ENCODE measurements around the gene KLHL10. TPM values are rescaled to one million over a fixed set of nuclear protein-coding genes. Genes with fewer than 3 reads are reported as not detected.
A peak's percentile ranks its signal among the peaks of the same experiment; 100 is the strongest.

The KLHL10 gene
- total RNA-seq, 3 donors from 2014 or later: 0.73 TPM; not detected in 2

DNA sequence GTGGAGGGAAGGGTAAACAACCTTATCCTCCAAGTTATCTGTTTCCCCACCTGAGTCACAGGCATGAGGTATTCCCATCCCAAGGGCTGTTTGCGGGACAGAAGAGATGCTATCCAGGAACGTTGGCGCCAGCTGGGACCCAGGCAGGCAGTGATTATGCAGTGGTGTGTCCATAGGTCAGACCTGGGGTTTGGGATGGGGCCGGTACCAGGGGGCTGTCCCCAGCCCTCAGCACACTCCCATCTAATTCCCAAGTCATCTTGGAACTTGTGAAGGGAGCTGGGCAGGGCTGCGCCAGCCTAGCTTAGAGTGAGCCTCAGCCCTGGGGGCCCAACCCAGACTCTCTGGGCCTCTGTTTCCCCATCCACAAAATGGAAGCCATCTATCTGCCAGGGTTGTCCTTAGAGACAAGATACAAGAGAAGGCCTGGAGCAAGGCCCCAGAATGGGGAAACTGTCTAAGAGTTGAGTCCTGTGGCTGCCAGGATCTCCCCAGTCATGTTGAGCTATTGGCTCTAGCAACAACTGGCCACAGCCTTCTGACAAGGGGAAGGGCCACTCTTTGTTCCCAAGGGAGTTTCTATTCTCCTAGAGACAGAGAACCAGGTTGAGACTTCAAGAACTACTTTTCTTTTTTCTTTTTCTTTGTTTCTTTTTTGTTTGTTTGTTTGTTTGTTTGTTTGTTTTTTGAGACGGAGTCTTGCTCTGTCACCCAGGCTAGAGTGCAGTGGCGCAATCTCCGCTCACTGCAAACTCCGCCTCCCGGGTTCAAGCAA lies 41.3 kb upstream of the KLHL10 start:
- Histone ChIP-seq H3K9me3 (no peaks in the 10 kb centered on the region), H3K4me3 (no peak overlapping the region), H3K4me1 (ENCODE audit: low read depth) (peaks cover 47% of the 10 kb centered on the region), H3K36me3 (ENCODE audit: low read depth) (no peaks in the 10 kb centered on the region)
- no peak for ATAC-seq
- TF ChIP-seq, protein P1, sequence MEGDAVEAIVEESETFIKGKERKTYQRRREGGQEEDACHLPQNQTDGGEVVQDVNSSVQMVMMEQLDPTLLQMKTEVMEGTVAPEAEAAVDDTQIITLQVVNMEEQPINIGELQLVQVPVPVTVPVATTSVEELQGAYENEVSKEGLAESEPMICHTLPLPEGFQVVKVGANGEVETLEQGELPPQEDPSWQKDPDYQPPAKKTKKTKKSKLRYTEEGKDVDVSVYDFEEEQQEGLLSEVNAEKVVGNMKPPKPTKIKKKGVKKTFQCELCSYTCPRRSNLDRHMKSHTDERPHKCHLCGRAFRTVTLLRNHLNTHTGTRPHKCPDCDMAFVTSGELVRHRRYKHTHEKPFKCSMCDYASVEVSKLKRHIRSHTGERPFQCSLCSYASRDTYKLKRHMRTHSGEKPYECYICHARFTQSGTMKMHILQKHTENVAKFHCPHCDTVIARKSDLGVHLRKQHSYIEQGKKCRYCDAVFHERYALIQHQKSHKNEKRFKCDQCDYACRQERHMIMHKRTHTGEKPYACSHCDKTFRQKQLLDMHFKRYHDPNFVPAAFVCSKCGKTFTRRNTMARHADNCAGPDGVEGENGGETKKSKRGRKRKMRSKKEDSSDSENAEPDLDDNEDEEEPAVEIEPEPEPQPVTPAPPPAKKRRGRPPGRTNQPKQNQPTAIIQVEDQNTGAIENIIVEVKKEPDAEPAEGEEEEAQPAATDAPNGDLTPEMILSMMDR (IDR thresholded peaks at IDR 0.05): no peak
- DNase-seq: no peak
- intact Hi-C loops (cut with DNase I, micrococcal nuclease): no loop called here

DNA sequence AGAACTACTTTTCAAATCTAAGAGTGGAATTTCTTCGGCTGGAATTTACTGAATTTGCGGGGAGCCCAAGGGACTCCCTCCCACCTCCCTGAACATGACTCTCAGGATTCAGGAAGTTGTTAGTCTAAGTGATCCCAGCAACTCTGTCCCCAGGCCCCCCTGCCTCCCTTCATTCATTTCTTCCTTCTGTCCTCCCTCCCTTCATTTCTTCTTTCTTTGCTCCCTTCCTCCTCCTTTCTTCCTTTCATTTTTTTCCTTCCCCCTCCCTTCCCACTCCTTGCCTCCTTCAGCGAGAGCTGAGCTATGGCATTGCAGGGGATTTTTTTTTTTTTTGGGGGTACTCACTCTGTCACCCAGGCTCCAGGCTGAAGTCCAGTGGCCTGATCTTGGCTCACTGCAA lies 40.2 kb upstream of the KLHL10 start:
- peaks cover 42% of the 10 kb centered on the region for H3K4me1 ChIP-seq (ENCODE audit: low read depth)
- no peaks in the 10 kb centered on the region for H3K9me3 ChIP-seq
- TF ChIP-seq, protein P1 (IDR thresholded peaks at IDR 0.05): no peak
- no peaks in the 10 kb centered on the region for H3K36me3 ChIP-seq (ENCODE audit: low read depth)
- no peak for ATAC-seq
- H3K4me3 ChIP-seq: no peak overlapping the region
- no peak for DNase-seq
- intact Hi-C loops (cut with DNase I, micrococcal nuclease): no loop called here

DNA sequence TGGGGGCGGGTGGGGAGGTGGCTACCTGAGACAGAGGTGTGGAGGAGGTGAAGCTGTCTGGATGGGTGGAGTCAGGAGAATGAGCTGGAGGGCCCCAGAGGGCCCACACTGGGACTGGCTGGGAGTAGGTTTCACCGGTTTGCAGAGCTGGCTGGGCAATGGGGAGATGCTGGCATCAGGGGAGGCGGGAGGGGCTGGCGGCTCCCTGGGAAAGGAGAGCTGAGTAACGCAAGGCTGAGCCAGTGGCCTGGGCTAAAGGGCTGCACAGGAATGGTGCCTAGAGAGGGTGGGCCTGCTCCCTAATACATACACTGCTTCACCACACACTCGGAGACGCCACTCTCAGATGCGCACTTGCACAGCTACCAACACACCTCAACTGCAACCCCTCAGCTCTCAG lies 38.3 kb upstream of the KLHL10 start:
- H3K4me3 ChIP-seq: no peak overlapping the region
- H3K4me1 ChIP-seq (ENCODE audit: low read depth): peaks cover 23% of the 10 kb centered on the region
- H3K9me3 ChIP-seq: no peaks in the 10 kb centered on the region
- TF ChIP-seq, protein P1 (IDR thresholded peaks at IDR 0.05): no peak
- intact Hi-C loops (cut with DNase I, micrococcal nuclease): no loop called here
- ATAC-seq (no peak), DNase-seq (no peak)
- no peaks in the 10 kb centered on the region for H3K36me3 ChIP-seq (ENCODE audit: low read depth)

DNA sequence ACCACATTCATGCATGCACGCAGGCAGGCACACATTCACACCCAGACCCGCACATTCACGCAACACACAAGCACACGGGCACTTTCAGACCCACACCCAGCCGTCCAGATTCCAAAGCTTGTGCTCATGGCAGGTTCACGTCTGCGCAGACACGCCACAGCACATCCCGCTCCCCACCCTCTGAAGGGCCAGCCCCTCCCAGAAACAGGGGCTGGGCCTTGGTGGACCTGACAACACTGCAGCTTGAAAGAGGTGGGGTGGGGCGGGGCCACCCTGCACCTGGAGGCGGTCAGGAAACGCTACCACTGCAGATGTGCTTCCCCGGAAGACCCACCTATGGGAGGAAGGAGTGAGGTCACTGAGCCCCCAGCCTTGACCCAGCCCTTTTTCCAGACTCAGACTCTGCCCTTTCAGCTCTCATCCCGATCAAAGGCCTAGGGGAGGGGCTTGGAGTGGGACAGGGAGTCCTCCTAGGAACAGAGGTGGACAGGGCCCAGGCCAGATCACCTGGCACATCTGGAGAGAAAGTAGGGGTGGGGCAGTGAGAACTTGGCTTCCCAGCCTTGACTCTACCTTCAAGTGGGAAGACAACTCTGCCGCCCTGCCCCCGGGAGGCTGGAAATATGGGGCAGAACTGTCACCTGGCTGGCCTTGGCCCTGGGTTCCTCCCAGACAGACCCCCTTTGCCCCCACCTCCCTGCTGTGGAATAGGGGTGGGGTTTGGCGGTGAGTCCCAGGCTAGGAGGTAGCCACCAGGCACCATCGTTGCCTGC lies 36.8 kb upstream of the KLHL10 start:
- H3K4me1 ChIP-seq (ENCODE audit: low read depth): peaks cover 20% of the 10 kb centered on the region
- peak; percentile 91 to 93 (median 91) for DNase-seq
- no peaks in the 10 kb centered on the region for H3K36me3 ChIP-seq (ENCODE audit: low read depth)
- peak; percentile 92 for ATAC-seq
- H3K4me3 ChIP-seq: no peak overlapping the region
- no peaks in the 10 kb centered on the region for H3K9me3 ChIP-seq
- intact Hi-C loops (cut with DNase I, micrococcal nuclease): loop anchor here in 1 of 2 donors (5.0 kb wide), 1 partner anchor 63 kb away; no protein-coding TSS in a partner anchor
- TF ChIP-seq, protein P1 (IDR thresholded peaks at IDR 0.05): no peak

DNA sequence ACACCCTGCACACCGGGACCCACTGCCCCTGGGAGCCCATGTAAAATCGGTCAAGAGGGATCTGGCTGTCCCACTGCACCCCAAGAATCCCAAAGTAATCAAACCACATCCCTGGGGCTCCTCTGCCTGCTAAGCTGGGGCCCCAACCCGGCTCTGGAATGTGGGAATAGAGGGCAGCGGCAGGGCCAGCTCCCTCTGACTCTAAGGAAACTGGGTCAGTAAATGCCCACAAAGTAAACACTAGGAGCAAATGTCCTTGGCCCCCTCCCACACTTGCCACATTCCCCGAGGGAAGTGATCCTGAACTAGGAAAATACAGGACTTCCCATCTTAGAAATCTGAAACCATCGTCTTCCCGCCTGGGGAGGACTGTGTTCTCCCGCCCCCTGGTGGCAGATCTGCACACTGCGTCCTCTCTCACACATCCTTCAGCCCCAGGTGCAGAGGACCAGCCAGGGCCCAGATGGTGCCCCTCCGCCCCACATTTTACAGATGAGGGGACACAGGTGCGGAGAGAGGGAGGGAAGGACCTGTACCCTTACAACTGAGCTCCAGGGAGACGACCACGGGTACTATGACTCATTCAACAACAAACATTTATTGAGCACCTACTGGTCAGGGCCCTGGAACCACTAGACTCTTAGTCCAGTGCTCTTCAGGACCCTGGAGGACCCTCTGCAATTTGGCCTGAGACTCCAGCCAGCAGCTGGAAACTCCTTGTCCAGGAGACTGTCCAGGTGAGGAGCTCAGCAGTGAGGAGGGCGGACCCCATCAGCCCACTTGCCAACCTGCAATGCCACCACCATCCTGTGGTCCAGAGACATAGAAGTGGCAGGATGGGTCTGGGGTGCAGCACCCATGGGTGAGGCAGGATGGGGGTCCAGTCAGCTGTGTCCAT lies 36.0 kb upstream of the KLHL10 start:
- H3K4me1 ChIP-seq (ENCODE audit: low read depth): peaks cover 23% of the 10 kb centered on the region
- H3K4me3 ChIP-seq: no peak overlapping the region
- TF ChIP-seq, protein P1 (IDR thresholded peaks at IDR 0.05): peak; percentile 83
- intact Hi-C loops (cut with DNase I, micrococcal nuclease): loop anchor here (2.0 to 5.0 kb wide), 2 partner anchors 63 to 64 kb away; no protein-coding TSS in a partner anchor
- ATAC-seq (peak; percentile 78), DNase-seq (peak; percentile 82 to 95 (median 90))
- H3K9me3 ChIP-seq: no peaks in the 10 kb centered on the region
- no peaks in the 10 kb centered on the region for H3K36me3 ChIP-seq (ENCODE audit: low read depth)

Measured in mucosa of descending colon (tissue), 3 donors.